Fibroblast of skin of right biceps (primary cell): ENCODE measurements around the gene LIN54.
"Not testable (repeated sequence)": the region's sequence is repeated elsewhere in the genome, so short reads cannot be mapped to it uniquely, and the experiment has no call there.

Experiments used
- DNase-seq: peaks from one replicate; pipeline ENCODE4 v3.0.0-alpha.2; 2013

Gene LIN54

GRCh38 chr4:82930848-82931755 lies 79.5 kb downstream of the LIN54 start:
- DNase-seq: no peak

GRCh38 chr4:82921795-82922194 lies 88.8 kb downstream of the LIN54 start:
- no peak for DNase-seq

- DNase-seq: no peak
Observed at GRCh38 chr4:82919386-82919785, 91.2 kb downstream of the LIN54 start.

GRCh38 chr4:82918091-82918490 lies 92.5 kb downstream of the LIN54 start:
- DNase-seq: no peak

GRCh38 chr4:82913968-82914367 lies 96.7 kb downstream of the LIN54 start:
- DNase-seq: not testable (repeated sequence)

- DNase-seq: peak; percentile 5
Observed at GRCh38 chr4:82913305-82913704, 97.3 kb downstream of the LIN54 start.

- no peak for DNase-seq
Observed at GRCh38 chr4:82909326-82909725, 101.3 kb downstream of the LIN54 start.

GRCh38 chr4:82906469-82906868 lies 104.2 kb downstream of the LIN54 start:
- DNase-seq: no peak

- DNase-seq: peak; percentile 60
Observed at GRCh38 chr4:82905205-82905604, 105.4 kb downstream of the LIN54 start.

GRCh38 chr4:82903737-82904136 lies 106.9 kb downstream of the LIN54 start:
- no peak for DNase-seq

GRCh38 chr4:82901183-82901718 lies 109.4 kb downstream of the LIN54 start:
- no peak for DNase-seq

- peak; percentile 100 for DNase-seq
Observed at GRCh38 chr4:82900411-82901182, 110.0 kb downstream of the LIN54 start, which contains the start of gene THAP9. TSS of gene THAP9 (plus strand) at chr4:82900735. CDS start at chr4:82900803, 68 bp downstream.

- no peak for DNase-seq
Observed at GRCh38 chr4:82900066-82900410, 110.6 kb downstream of the LIN54 start.

- DNase-seq: peak; percentile 3
Observed at GRCh38 chr4:82899374-82900065, 111.1 kb downstream of the LIN54 start.

GRCh38 chr4:82898322-82899243 lies 112.0 kb downstream of the LIN54 start:
- DNase-seq: peak; percentile 87

- no peak for DNase-seq
Observed at GRCh38 chr4:82896755-82897154, 113.9 kb downstream of the LIN54 start.

- DNase-seq: peak; percentile 7
Observed at GRCh38 chr4:82893942-82894341, 116.7 kb downstream of the LIN54 start.

GRCh38 chr4:82892467-82892802 lies 118.2 kb downstream of the LIN54 start:
- no peak for DNase-seq

GRCh38 chr4:82891707-82892466 lies 118.7 kb downstream of the LIN54 start:
- peak; percentile 19 for DNase-seq

GRCh38 chr4:82890901-82891706 lies 119.5 kb downstream of the LIN54 start, which contains the start of gene SEC31A:
TSS of gene SEC31A (minus strand) at chr4:82891153. CDS start at chr4:82881936, 9,217 bp downstream.
- peak; percentile 97 for DNase-seq
